Activated CD4-positive, alpha-beta T cell treated with anti-CD3 and anti-CD28 coated beads, Interleukin-2, amount 50 U/mL, for 4 hours (primary cell): ENCODE data around the gene STAB2.

ENCODE experiments used
- DNase-seq, 2 experiments: peaks; one replicate each; pipeline ENCODE4 v3.0.0-alpha.2; 2020

The STAB2 gene

GRCh38 chr12:103812789-103813188 lies 225.7 kb downstream of the STAB2 start:
- no peak for DNase-seq

GRCh38 chr12:103813426-103813825 lies 226.4 kb downstream of the STAB2 start:
- no peak for DNase-seq

GRCh38 chr12:103813949-103814348 lies 226.9 kb downstream of the STAB2 start:
- no peak for DNase-seq

- DNase-seq, result no peak
These were observed 227.4 kb downstream of the STAB2 start for GRCh38 chr12:103814436-103814835.
